Ovary (tissue), 3 donors: ENCODE data around the gene GHRH.

ENCODE experiments used
- CTCF ChIP-seq, 3 donors: fragments of 450-650 bp in 2 of 3; fragments of 200-600 bp in 1 of 3; IDR thresholded peaks; one replicate each; pipeline versions ENCODE4 v1.5.1 to v1.8.0; 2016 to 2022; ENCODE audit warnings: antibody characterized with exemption in 3 of 3, mild to moderate bottlenecking in 1 of 3
- EP300 ChIP-seq: sonication (generic); formaldehyde crosslinking; IDR thresholded peaks from one replicate; pipeline ENCODE4 v1.6.1; 2017; ENCODE audit warnings: antibody characterized with exemption
- POLR2A ChIP-seq: fragments of 450-650 bp; IDR thresholded peaks from one replicate; pipeline ENCODE4 v1.6.1; 2017; ENCODE audit warnings: antibody characterized with exemption, mild to moderate bottlenecking, moderate library complexity
- donor health status: DM: no; HTN: no; CAD: no.

- TF ChIP-seq CTCF (IDR thresholded peaks at IDR 0.05) (peak; percentile 56 to 81 (median 61)), EP300 (no peak), POLR2A (no peak)
Measured at GRCh38 chr20:37202267-37202943, 59.2 kb downstream of the GHRH start.
